OCI-LY7 (cell line): Measurements from ENCODE around the gene TPST1. TPM values are rescaled to one million over a fixed set of nuclear protein-coding genes. Genes with fewer than 3 reads are reported as not detected.

Experiments used
- BruUV-seq: library from RNA; stranded (reverse); fragments of 400-500 nt; replicated peaks from 2 replicates; lab custom pipeline; 2021; lab: Mats Ljungman, UMichigan
- CTCF ChIA-PET: fragments of 300-600 bp; sonication (Branson Sonifier 250); formaldehyde crosslinking; loops from one replicate; lab custom pipeline; 2022; ENCODE audit warnings: antibody characterized with exemption; ENCODE audit not compliant: unreplicated experiment; lab: Charles Lee
- POLR2A ChIA-PET: fragments of 300-600 bp; sonication (Branson Sonifier 250); formaldehyde crosslinking; loops from one replicate; lab custom pipeline; 2022; ENCODE audit warnings: antibody characterized with exemption; lab: Charles Lee
- DNase-seq: peaks from one replicate; pipeline ENCODE4 v3.0.0-alpha.2; 2015; ENCODE audit warnings: low spot score
- H2AFZ ChIP-seq: fragments of 200-600 bp; sonication (generic), shearing (Covaris generic); 2 replicates; pipeline ENCODE4 v1.6.1; 2014; ENCODE audit warnings: mild to moderate bottlenecking, antibody characterized with exemption, low read length, moderate library complexity
- H3K27ac ChIP-seq: fragments of 200-600 bp; sonication (generic); 2 replicates; pipeline ENCODE4 v1.5.1; 2014; ENCODE audit warnings: mixed run types, low read depth, mild to moderate bottlenecking, moderate library complexity, low read length, inconsistent platforms; ENCODE audit not compliant: poor library complexity, severe bottlenecking
- H3K36me3 ChIP-seq: fragments of 200-600 bp; sonication (generic); 2 replicates; pipeline ENCODE4 v1.6.1; 2014; ENCODE audit warnings: mild to moderate bottlenecking, antibody characterized with exemption, low read length, moderate library complexity, mixed read lengths; ENCODE audit not compliant: insufficient read depth
- H3K4me1 ChIP-seq: fragments of 200-600 bp; sonication (generic); 2 replicates; pipeline ENCODE4 v1.5.1; 2014; ENCODE audit warnings: mild to moderate bottlenecking, low read length; ENCODE audit not compliant: insufficient read depth, poor library complexity, severe bottlenecking
- H3K4me2 ChIP-seq: fragments of 200-600 bp; sonication (generic); 2 replicates; pipeline ENCODE4 v1.6.1; 2014; ENCODE audit warnings: mild to moderate bottlenecking, low read length
- H3K4me3 ChIP-seq: fragments of 200-600 bp; sonication (generic); 2 replicates; pipeline ENCODE4 v1.5.1; 2014; ENCODE audit warnings: mild to moderate bottlenecking, low read depth, low read length; ENCODE audit not compliant: poor library complexity, severe bottlenecking
- H3K79me2 ChIP-seq: fragments of 200-600 bp; sonication (generic); 2 replicates; pipeline ENCODE4 v1.6.1; 2016; ENCODE audit warnings: low read depth, mild to moderate bottlenecking, low read length, moderate library complexity, mixed read lengths; ENCODE audit not compliant: insufficient read depth
- H3K9me2 ChIP-seq: fragments of 200-600 bp; sonication (generic); 2 replicates; pipeline ENCODE4 v1.6.1; 2016; ENCODE audit warnings: mild to moderate bottlenecking, low read length, mixed read lengths; ENCODE audit not compliant: insufficient read depth
- H3K9me3 ChIP-seq: fragments of 200-600 bp; sonication (generic); 2 replicates; pipeline ENCODE4 v1.6.1; 2014; ENCODE audit warnings: mild to moderate bottlenecking, mixed run types, low read length, mixed read lengths
- H4K20me1 ChIP-seq: fragments of 200-600 bp; sonication (generic); 2 replicates; pipeline ENCODE4 v1.6.1; 2014; ENCODE audit warnings: mild to moderate bottlenecking, antibody characterized with exemption, low read length, moderate library complexity, mixed read lengths; ENCODE audit not compliant: insufficient read depth
- EZH2phosphoT487 ChIP-seq: fragments of 200-600 bp; sonication (generic); IDR thresholded peaks from 2 replicates; pipeline ENCODE4 v1.6.1; 2018; ENCODE audit warnings: low read depth, borderline replicate concordance, mild to moderate bottlenecking, mixed run types, antibody characterized with exemption, low read length, moderate library complexity, mixed read lengths
- intact Hi-C: fragments of 100-400 bp; cut with micrococcal nuclease; formaldehyde crosslinking; loops from one replicate; pipeline ENCODE4 v1.10.0; 2022; ENCODE audit not compliant: unreplicated experiment
- total RNA-seq, 2 experiments: library from RNA; depleted of rRNA in 1 of 2; stranded (reverse); fragments of >200 nt in 1 of 2; shearing (Covaris generic) in 1 of 2; gene quantifications; 2 replicates each; pipeline ENCODE4 v1.2.3, GENCODE V29; 2014 to 2022
- TF ChIP-seq, protein P1 (sequence below): fragments of 200-600 bp; sonication (generic); conservative IDR thresholded peaks from 2 replicates; pipeline ENCODE4 v1.5.1; 2014; ENCODE audit warnings: mild to moderate bottlenecking, antibody characterized with exemption, low read length, moderate library complexity, mixed read lengths

The TPST1 gene
- total RNA-seq, 2 experiments from 2014 or later = 3.5 to 6.6 TPM

DNA sequence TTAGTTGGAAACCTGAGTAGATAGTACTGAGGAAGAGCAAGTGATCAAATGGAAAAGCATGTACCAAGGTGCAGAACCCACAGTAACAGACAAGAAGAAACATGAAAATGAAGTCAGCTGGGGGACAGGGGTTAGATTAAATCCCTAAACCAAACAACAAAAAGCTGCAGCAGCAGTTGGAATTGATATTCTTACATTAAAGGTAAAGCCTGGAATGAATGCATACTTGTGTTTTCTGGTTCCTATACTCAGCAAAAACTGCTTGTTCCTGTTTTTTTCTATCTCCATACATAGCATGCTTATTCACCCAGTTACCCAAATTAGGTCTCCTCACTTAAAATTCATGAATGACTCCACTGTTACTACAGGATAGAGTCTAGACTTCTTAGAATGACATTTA, 92.4 kb downstream of the TPST1 start:
- peaks cover 8% of the 10 kb centered on the region; the same call in 1 of the 2 replicates for H3K9me3 ChIP-seq
- H3K27ac ChIP-seq = no peak overlapping the region
- no peak overlapping the region for H3K4me2 ChIP-seq
- H3K79me2 ChIP-seq = no peaks in the 10 kb centered on the region
- H3K4me1 ChIP-seq = no peaks in the 10 kb centered on the region
- ChIA-PET CTCF (no interaction called here), POLR2A (no interaction called here)
- no peaks in the 10 kb centered on the region for H3K36me3 ChIP-seq
- intact Hi-C loops = no loop called here
- no peaks in the 10 kb centered on the region for H4K20me1 ChIP-seq
- no TSS peak for BruUV-seq
- H3K4me3 ChIP-seq = no peak overlapping the region
- no peak for DNase-seq
- no peaks in the 10 kb centered on the region for H3K9me2 ChIP-seq
- TF ChIP-seq, protein P1, sequence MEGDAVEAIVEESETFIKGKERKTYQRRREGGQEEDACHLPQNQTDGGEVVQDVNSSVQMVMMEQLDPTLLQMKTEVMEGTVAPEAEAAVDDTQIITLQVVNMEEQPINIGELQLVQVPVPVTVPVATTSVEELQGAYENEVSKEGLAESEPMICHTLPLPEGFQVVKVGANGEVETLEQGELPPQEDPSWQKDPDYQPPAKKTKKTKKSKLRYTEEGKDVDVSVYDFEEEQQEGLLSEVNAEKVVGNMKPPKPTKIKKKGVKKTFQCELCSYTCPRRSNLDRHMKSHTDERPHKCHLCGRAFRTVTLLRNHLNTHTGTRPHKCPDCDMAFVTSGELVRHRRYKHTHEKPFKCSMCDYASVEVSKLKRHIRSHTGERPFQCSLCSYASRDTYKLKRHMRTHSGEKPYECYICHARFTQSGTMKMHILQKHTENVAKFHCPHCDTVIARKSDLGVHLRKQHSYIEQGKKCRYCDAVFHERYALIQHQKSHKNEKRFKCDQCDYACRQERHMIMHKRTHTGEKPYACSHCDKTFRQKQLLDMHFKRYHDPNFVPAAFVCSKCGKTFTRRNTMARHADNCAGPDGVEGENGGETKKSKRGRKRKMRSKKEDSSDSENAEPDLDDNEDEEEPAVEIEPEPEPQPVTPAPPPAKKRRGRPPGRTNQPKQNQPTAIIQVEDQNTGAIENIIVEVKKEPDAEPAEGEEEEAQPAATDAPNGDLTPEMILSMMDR = no peak
- no peak for TF ChIP-seq EZH2phosphoT487
- H2AFZ ChIP-seq = no peak overlapping the region

DNA sequence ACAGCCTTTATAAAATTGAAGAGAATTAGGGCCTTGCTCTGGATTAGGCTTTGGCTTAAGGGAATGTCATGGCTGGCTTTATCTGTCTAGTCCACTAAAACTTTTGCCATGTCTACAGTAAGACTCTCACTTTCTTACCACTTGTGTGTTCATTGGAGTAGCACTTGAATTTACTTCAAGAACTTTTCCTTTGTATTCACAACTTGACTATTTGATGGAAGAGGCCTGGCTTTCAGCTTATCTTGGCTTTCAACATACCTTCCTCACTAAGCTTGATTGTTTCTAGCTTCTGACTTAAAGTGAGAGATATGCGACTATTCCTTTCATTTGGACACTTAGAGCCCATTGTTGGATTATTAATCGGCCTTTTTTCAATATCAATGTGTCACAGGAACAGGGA, 96.1 kb downstream of the TPST1 start:
- no TSS peak for BruUV-seq
- Histone ChIP-seq H3K9me3 (peaks cover 8% of the 10 kb centered on the region; the same call in 1 of the 2 replicates), H3K79me2 (no peaks in the 10 kb centered on the region), H4K20me1 (no peaks in the 10 kb centered on the region), H2AFZ (no peak overlapping the region), H3K4me1 (no peaks in the 10 kb centered on the region), H3K9me2 (no peaks in the 10 kb centered on the region), H3K4me2 (no peak overlapping the region), H3K36me3 (no peaks in the 10 kb centered on the region), H3K4me3 (no peak overlapping the region), H3K27ac (no peak overlapping the region)
- TF ChIP-seq, protein P1 = no peak
- TF ChIP-seq EZH2phosphoT487 = no peak
- intact Hi-C loops = no loop called here
- no peak for DNase-seq
- ChIA-PET CTCF (no interaction called here), POLR2A (no interaction called here)

DNA sequence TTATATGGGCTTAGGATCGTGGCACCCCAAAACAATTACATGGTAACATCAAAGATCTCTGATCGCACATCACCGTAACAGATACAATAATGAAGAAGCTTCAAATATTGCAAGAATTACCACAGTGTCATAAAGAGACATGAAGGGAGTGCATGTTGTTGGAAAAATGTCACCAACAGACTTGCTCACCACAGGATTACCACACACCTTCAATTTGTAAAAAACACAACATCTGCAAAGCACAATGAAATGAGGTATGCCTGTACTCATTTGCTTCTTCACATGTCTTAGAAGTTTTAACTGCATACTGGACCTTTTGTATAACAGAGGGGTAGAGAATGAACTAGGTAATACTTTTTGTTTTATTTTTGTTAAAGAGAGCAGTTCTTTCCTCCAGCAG, 96.6 kb downstream of the TPST1 start:
- TF ChIP-seq, protein P1 = no peak
- no peak for TF ChIP-seq EZH2phosphoT487
- Histone ChIP-seq H3K36me3 (no peaks in the 10 kb centered on the region), H2AFZ (no peak overlapping the region), H3K9me3 (peaks cover 8% of the 10 kb centered on the region; the same call in 1 of the 2 replicates), H3K4me2 (no peak overlapping the region), H3K79me2 (no peaks in the 10 kb centered on the region), H3K9me2 (no peaks in the 10 kb centered on the region), H3K4me3 (no peak overlapping the region), H3K27ac (no peak overlapping the region), H3K4me1 (no peaks in the 10 kb centered on the region), H4K20me1 (no peaks in the 10 kb centered on the region)
- intact Hi-C loops = no loop called here
- POLR2A ChIA-PET = no interaction called here
- BruUV-seq = no TSS peak
- no peak for DNase-seq
- CTCF ChIA-PET = no interaction called here
